HUES64 (cell line): ENCODE data around the gene GMCL1.
"Not testable (repeated sequence)": the region's sequence is repeated elsewhere in the genome, so short reads cannot be mapped to it uniquely, and the experiment has no call there.

Experiments
- H3K27ac ChIP-seq: 2 replicates; pipeline ENCODE4 v1.7.0; 2013; ENCODE audit warnings: low read depth, low read length, inconsistent platforms
- H3K27me3 ChIP-seq: 2 replicates; pipeline ENCODE4 v1.6.1; 2013; ENCODE audit warnings: mild to moderate bottlenecking, low read length; ENCODE audit not compliant: insufficient read depth
- H3K36me3 ChIP-seq: 2 replicates; pipeline ENCODE4 v1.6.1; 2013; ENCODE audit warnings: mild to moderate bottlenecking, low read length; ENCODE audit not compliant: insufficient read depth
- H3K4me1 ChIP-seq: 2 replicates; pipeline ENCODE4 v1.6.1; 2013; ENCODE audit warnings: mild to moderate bottlenecking, low read length, moderate library complexity; ENCODE audit not compliant: insufficient read depth
- H3K4me3 ChIP-seq: 2 replicates; pipeline ENCODE4 v1.5.1; 2013; ENCODE audit warnings: mild to moderate bottlenecking, low read length, moderate library complexity
- H3K9ac ChIP-seq: 2 replicates; pipeline ENCODE4 v1.6.1; 2013; ENCODE audit warnings: mild to moderate bottlenecking, low read depth, low read length
- H3K9me3 ChIP-seq: 2 replicates; pipeline ENCODE4 v1.6.1; 2013; ENCODE audit warnings: low read depth, low read length; ENCODE audit not compliant: insufficient read depth
- WGBS: fragments of 150-250, 120-280 bp; methylation state at CpG from one replicate; pipeline ENCODE4 v1.1.7; 2013; ENCODE audit warnings: missing lambda C conversion rate; 5-methylcytosine and 5-hydroxymethylcytosine counted together

GMCL1 gene

GRCh38 chr2:69796174-69796573, 33.3 kb upstream of the GMCL1 start:
- H3K9ac ChIP-seq: no peak overlapping the region
- H3K9me3 ChIP-seq: no peaks in the 10 kb centered on the region
- H3K27me3 ChIP-seq: no peaks in the 10 kb centered on the region
- H3K36me3 ChIP-seq: no peaks in the 10 kb centered on the region
- 93% methylated on average over 1 of the region's 1 CpG for WGBS
- H3K27ac ChIP-seq: no peak overlapping the region
- H3K4me1 ChIP-seq: peaks cover 18% of the 10 kb centered on the region; the same call in 1 of the 2 replicates
- no peak overlapping the region for H3K4me3 ChIP-seq

- peaks cover 22% of the 10 kb centered on the region; the same call in 1 of the 2 replicates for H3K4me1 ChIP-seq
- H3K27ac ChIP-seq: no peak overlapping the region
Measured at GRCh38 chr2:69797235-69797634, 32.2 kb upstream of the GMCL1 start.

GRCh38 chr2:69797836-69798289, 31.6 kb upstream of the GMCL1 start:
- Histone ChIP-seq H3K9ac (no peak overlapping the region), H3K4me3 (no peak overlapping the region), H3K36me3 (no peaks in the 10 kb centered on the region), H3K27ac (no peak overlapping the region), H3K4me1 (peaks cover 17% of the 10 kb centered on the region; the same call in 1 of the 2 replicates), H3K27me3 (no peaks in the 10 kb centered on the region), H3K9me3 (no peaks in the 10 kb centered on the region)
- 77% methylated on average over 3 of the region's 3 CpGs for WGBS

More at GRCh38 chr2:69797235-69797634, 32.2 kb upstream of the GMCL1 start:
- H3K4me3 ChIP-seq: no peak overlapping the region
- no peak overlapping the region for H3K9ac ChIP-seq
- WGBS: 90% methylated on average over 3 of the region's 4 CpGs
- H3K27me3 ChIP-seq: no peaks in the 10 kb centered on the region
- no peaks in the 10 kb centered on the region for H3K36me3 ChIP-seq
- H3K9me3 ChIP-seq: no peaks in the 10 kb centered on the region

GRCh38 chr2:69798290-69798908, 31.1 kb upstream of the GMCL1 start:
- no peaks in the 10 kb centered on the region for H3K36me3 ChIP-seq

GRCh38 chr2:69798909-69799526, 30.4 kb upstream of the GMCL1 start:
- no peaks in the 10 kb centered on the region for H3K36me3 ChIP-seq
- H3K27ac ChIP-seq: no peak overlapping the region; the same call in 1 of the 2 replicates
- peaks cover 17% of the 10 kb centered on the region; the same call in 1 of the 2 replicates for H3K4me1 ChIP-seq
- H3K4me3 ChIP-seq: no peak overlapping the region
- no peaks in the 10 kb centered on the region for H3K27me3 ChIP-seq
- no peaks in the 10 kb centered on the region for H3K9me3 ChIP-seq
- 79% methylated on average over 3 of the region's 4 CpGs for WGBS
- H3K9ac ChIP-seq: no peak overlapping the region

More at GRCh38 chr2:69798290-69798908, 31.1 kb upstream of the GMCL1 start:
- H3K27ac ChIP-seq: no peak overlapping the region
- H3K9ac ChIP-seq: no peak overlapping the region
- 72% methylated on average over 7 of the region's 7 CpGs for WGBS
- H3K9me3 ChIP-seq: no peaks in the 10 kb centered on the region
- H3K4me1 ChIP-seq: peaks cover 17% of the 10 kb centered on the region; the same call in 1 of the 2 replicates
- H3K27me3 ChIP-seq: no peaks in the 10 kb centered on the region
- H3K4me3 ChIP-seq: no peak overlapping the region

GRCh38 chr2:69801745-69802290, 27.6 kb upstream of the GMCL1 start:
- no peaks in the 10 kb centered on the region for H3K27me3 ChIP-seq
- H3K4me3 ChIP-seq: no peak overlapping the region
- no peaks in the 10 kb centered on the region for H3K9me3 ChIP-seq
- no peak overlapping the region for H3K9ac ChIP-seq
- 100% methylated on average over 1 of the region's 1 CpG for WGBS
- H3K27ac ChIP-seq: no peak overlapping the region
- H3K4me1 ChIP-seq: peaks cover 17% of the 10 kb centered on the region; the same call in 1 of the 2 replicates
- H3K36me3 ChIP-seq: no peaks in the 10 kb centered on the region

GRCh38 chr2:69802781-69803367, 26.6 kb upstream of the GMCL1 start:
- not testable (repeated sequence) for H3K4me3 ChIP-seq, H3K9me3 ChIP-seq, H3K27ac ChIP-seq, H3K27me3 ChIP-seq, H3K36me3 ChIP-seq, H3K9ac ChIP-seq
- peaks cover 16% of the 10 kb centered on the region; the same call in 1 of the 2 replicates for H3K4me1 ChIP-seq
- WGBS: 100% methylated on average over 2 of the region's 4 CpGs

- H3K36me3 ChIP-seq: no peaks in the 10 kb centered on the region
- no peaks in the 10 kb centered on the region for H3K27me3 ChIP-seq
- no peaks in the 10 kb centered on the region for H3K9me3 ChIP-seq
- 88% methylated on average over 11 of the region's 11 CpGs for WGBS
- H3K4me3 ChIP-seq: no peak overlapping the region
- H3K9ac ChIP-seq: no peak overlapping the region
- H3K4me1 ChIP-seq: peaks cover 4% of the 10 kb centered on the region; the same call in 1 of the 2 replicates
- H3K27ac ChIP-seq: no peak overlapping the region
Measured at GRCh38 chr2:69804416-69804815, 25.0 kb upstream of the GMCL1 start.

- Histone ChIP-seq H3K36me3 (no peaks in the 10 kb centered on the region), H3K27ac (no peak overlapping the region), H3K9ac (no peak overlapping the region), H3K27me3 (no peaks in the 10 kb centered on the region), H3K9me3 (no peaks in the 10 kb centered on the region), H3K4me3 (no peak overlapping the region), H3K4me1 (0 out of 2 replicates have a peak, but pooled peaks cover 4% of the 10 kb centered on the region)
- WGBS: 100% methylated on average over 1 of the region's 1 CpG
Measured at GRCh38 chr2:69805887-69806286, 23.6 kb upstream of the GMCL1 start.

GRCh38 chr2:69807821-69808540, 21.5 kb upstream of the GMCL1 start:
- H3K27ac ChIP-seq: no peak overlapping the region
- no peaks in the 10 kb centered on the region for H3K4me1 ChIP-seq
- H3K9me3 ChIP-seq: no peaks in the 10 kb centered on the region
- 94% methylated on average over 16 of the region's 16 CpGs for WGBS
- H3K36me3 ChIP-seq: no peaks in the 10 kb centered on the region
- H3K4me3 ChIP-seq: no peak overlapping the region
- H3K9ac ChIP-seq: no peak overlapping the region
- no peaks in the 10 kb centered on the region for H3K27me3 ChIP-seq
